ENCODE results near the gene PCYOX1L.
A peak's percentile ranks its signal among the peaks of the same experiment; 100 is the strongest.

The PCYOX1L gene

GRCh38 chr5:149376711-149377447 is 19.0 kb downstream of the PCYOX1L start:
- Mint-ChIP-seq H3K4me1 (peaks cover 62% of the 10 kb centered on the region), H3K36me3 (ENCODE audit: low read depth) (no peaks in the 10 kb centered on the region), H3K27me3 (ENCODE audit: low read depth) (peaks cover 5% of the 10 kb centered on the region), H3K27ac (peak overlapping the region in 1 of 3 experiments; percentile 96), H3K4me3 (peak overlapping the region in 2 of 3 experiments; percentile 83 to 88), H3K9me3 (no peaks in the 10 kb centered on the region)
- no peak for TF ChIP-seq CTCF (IDR thresholded peaks at IDR 0.05; ENCODE audit: unreplicated experiment in 3 of 3)

DNA sequence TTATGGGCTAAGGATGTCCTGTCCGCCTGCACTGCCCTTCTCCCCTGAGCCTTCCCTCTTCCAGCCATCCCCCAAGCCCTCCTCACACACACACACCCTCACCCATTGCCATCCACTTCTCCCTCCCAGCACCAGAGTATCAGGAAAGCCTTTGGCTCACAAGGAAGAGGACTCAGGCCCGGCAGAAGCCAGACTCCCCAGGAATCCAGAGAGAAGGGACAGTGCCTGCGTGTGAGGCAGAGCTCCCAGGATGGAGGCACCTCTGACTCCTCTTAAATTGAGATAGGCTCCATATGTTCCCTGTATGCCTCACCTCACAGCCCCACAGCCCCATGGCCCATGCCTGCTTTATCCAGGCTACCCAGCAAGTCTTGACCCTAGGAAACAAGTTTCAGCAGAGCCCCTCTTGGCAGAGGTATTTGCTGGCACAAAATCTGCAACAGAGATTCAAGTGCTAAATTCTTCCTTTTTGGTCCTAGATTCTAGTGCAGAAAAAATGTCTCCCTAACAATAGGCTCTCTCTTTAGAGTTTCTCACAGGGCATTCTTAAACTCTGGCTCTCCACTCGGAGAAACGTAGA is 20.5 kb downstream of the PCYOX1L start:
- Mint-ChIP-seq H3K4me3 (peak overlapping the region; percentile 31 to 88 (median 83)), H3K27ac (peak overlapping the region; percentile 80 to 98 (median 96)), H3K9me3 (no peaks in the 10 kb centered on the region), H3K36me3 (ENCODE audit: low read depth) (no peaks in the 10 kb centered on the region), H3K4me1 (peaks cover 69% of the 10 kb centered on the region), H3K27me3 (ENCODE audit: low read depth) (peaks cover 5% of the 10 kb centered on the region)
- no peak for TF ChIP-seq CTCF (IDR thresholded peaks at IDR 0.05; ENCODE audit: unreplicated experiment in 3 of 3)

- TF ChIP-seq CTCF (IDR thresholded peaks at IDR 0.05; ENCODE audit: unreplicated experiment in 3 of 3) = no peak
- Mint-ChIP-seq H3K4me3 (peak within 1 kb of the TSS; percentile 40 to 88 (median 83)), H3K36me3 (ENCODE audit: low read depth) (no peaks in the 10 kb centered on the region), H3K27me3 (ENCODE audit: low read depth) (peaks cover 5% of the 10 kb centered on the region), H3K4me1 (peaks cover 77% of the 10 kb centered on the region), H3K9me3 (no peaks in the 10 kb centered on the region), H3K27ac (peak within 1 kb of the TSS; percentile 84 to 98 (median 96))
Observed at GRCh38 chr5:149379177-149379761, 21.4 kb downstream of the PCYOX1L start, which contains the start of gene IL17B. Gene IL17B, minus strand, starts transcription at chr5:149379292. Its CDS starts 67 bp downstream, at chr5:149379225.

GRCh38 chr5:149379818-149380374 is 22.1 kb downstream of the PCYOX1L start:
- Mint-ChIP-seq H3K9me3 (no peaks in the 10 kb centered on the region), H3K27me3 (ENCODE audit: low read depth) (peaks cover 5% of the 10 kb centered on the region), H3K27ac (peak overlapping the region; percentile 84 to 96 (median 89)), H3K36me3 (ENCODE audit: low read depth) (no peaks in the 10 kb centered on the region), H3K4me3 (peak overlapping the region in 2 of 3 experiments; percentile 61 to 88), H3K4me1 (peaks cover 81% of the 10 kb centered on the region)
- no peak for TF ChIP-seq CTCF (IDR thresholded peaks at IDR 0.05; ENCODE audit: unreplicated experiment in 3 of 3)

- peaks cover 76% of the 10 kb centered on the region for H3K4me1 Mint-ChIP-seq
- H3K27me3 Mint-ChIP-seq (ENCODE audit: low read depth) = peaks cover 5% of the 10 kb centered on the region
- no peak for TF ChIP-seq CTCF (IDR thresholded peaks at IDR 0.05; ENCODE audit: unreplicated experiment in 3 of 3)
- H3K4me3 Mint-ChIP-seq = peak overlapping the region in 2 of 3 experiments; percentile 9 to 68
- H3K27ac Mint-ChIP-seq = peak overlapping the region; percentile 37 to 96 (median 89)
- H3K9me3 Mint-ChIP-seq = no peaks in the 10 kb centered on the region
- no peaks in the 10 kb centered on the region for H3K36me3 Mint-ChIP-seq (ENCODE audit: low read depth)
Observed at GRCh38 chr5:149380466-149381121, 22.7 kb downstream of the PCYOX1L start.
